ENCODE measurements around the gene SSBP3. TPM values are rescaled to one million over a fixed set of nuclear protein-coding genes. Genes with fewer than 3 reads are reported as not detected.

SSBP3 gene
- total RNA-seq, 1 experiment from 2014 or later: 37.5 TPM

DNA sequence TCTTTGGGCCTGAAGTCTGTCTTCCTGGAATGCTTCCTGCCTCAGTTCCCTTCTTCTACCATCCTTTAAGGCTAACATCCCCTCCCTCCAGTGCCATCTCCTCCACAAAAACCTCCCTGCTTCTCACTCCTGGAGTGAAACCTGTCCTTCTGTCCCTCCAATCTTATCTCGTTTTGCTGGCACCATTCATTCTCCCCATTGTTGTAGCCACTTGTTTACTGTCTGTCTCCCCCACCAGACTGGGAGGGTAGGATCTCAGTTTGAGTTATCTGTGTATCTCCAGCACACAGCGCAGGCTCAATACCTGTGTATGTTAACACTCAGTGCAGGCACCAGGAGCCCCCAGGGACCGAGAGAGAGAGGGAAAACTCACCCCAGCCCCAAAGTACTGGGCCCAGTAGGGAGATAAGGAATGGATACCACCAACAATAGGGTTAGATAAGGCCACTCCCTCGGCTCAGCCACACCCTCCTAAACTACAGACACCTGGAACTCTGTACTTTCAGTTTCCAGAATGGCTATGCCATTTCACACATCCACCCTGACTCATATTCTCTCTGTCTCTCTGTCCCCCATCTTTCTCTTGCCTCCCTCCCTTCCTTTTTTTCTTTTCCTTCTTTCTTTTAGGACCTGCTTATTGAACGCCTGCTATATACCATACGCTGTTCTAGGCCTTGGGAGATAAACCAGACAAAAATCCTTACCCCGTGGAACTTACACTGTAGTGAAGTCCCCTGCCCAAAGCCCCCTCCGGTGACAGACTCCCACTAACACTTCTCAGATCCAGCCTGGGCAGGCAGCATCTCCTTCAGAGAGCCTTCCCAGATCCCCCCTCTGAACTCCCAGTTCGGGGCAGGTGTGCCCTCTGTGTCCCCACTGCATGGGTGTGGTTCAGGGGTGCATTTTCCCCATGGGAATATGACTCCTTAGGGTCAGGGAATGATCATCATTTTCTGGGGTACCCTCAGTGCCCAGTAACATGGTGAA, 3.3 kb upstream of the SSBP3 start:
- Histone ChIP-seq H3K79me2 (ENCODE audit: insufficient read depth, low read length) (no peaks in the 10 kb centered on the region), H3K9me3 (ENCODE audit: control insufficient read depth in 1 of 2, insufficient read depth in 1 of 2, low read depth in 1 of 2, low read length in 2 of 2) (no peaks in the 10 kb centered on the region), H3K27me3 (ENCODE audit: insufficient read depth, low read length) (peaks cover 8% of the 10 kb centered on the region; the same call in 1 of the 2 replicates), H4K20me1 (ENCODE audit: insufficient read depth) (no peaks in the 10 kb centered on the region), H3K27ac (ENCODE audit: low read depth, low read length) (peak overlapping the region; percentile 87; the same call in 1 of the 2 replicates), H3K4me1 (ENCODE audit: control insufficient read depth in 1 of 2, insufficient read depth in 2 of 2, low read length in 2 of 2) (peaks cover 30 to 39% of the 10 kb centered on the region in 2 experiments), H3K9me2 (ENCODE audit: insufficient read depth) (no peaks in the 10 kb centered on the region), H3K36me3 (ENCODE audit: control insufficient read depth in 1 of 2, insufficient read depth in 2 of 2, low read length in 2 of 2) (no peaks in the 10 kb centered on the region), H2AFZ (ENCODE audit: low read depth, low read length, poor library complexity, severe bottlenecking) (peak overlapping the region; percentile 69), H3K9ac (ENCODE audit: low read length) (no peak overlapping the region), H3K4me3 (replicated peaks in 1 of 2; ENCODE audit: low read depth in 1 of 2, low read length in 2 of 2) (no peak overlapping the region), H3K4me2 (ENCODE audit: low read length) (peak overlapping the region; percentile 99)
- no TSS peak for BruUV-seq (replicated peaks)
- intact Hi-C loops (cut with micrococcal nuclease): loop anchor here (5.0 to 10.0 kb wide), 3 partner anchors 205 to 547 kb away; partner anchors contain the start of genes CYB5RL and MRPL37
- POLR2A ChIA-PET: no interaction called here
- DNase-seq (ENCODE audit: low read depth, low spot score) (no peak), ATAC-seq (no peak)
- TF ChIP-seq CEBPB (IDR thresholded peaks at IDR 0.05; ENCODE audit: low read depth) (no peak), ELF1 (IDR thresholded peaks at IDR 0.05; ENCODE audit: borderline replicate concordance, low read depth) (no peak), YY1 (IDR thresholded peaks at IDR 0.05; ENCODE audit: extremely low read depth, insufficient replicate concordance, low read depth, low read length) (no peak), ZFX (IDR thresholded peaks at IDR 0.05) (no peak), ZNF274 (IDR thresholded peaks at IDR 0.05; ENCODE audit: low read depth, low read length) (no peak), RAD21 (IDR thresholded peaks at IDR 0.05; ENCODE audit: low read depth) (no peak), FOSL1 (IDR thresholded peaks at IDR 0.05; ENCODE audit: low read depth) (no peak), TCF7L2 (IDR thresholded peaks at IDR 0.05; ENCODE audit: borderline replicate concordance, extremely low read depth, insufficient read depth, insufficient read length) (no peak), EZH2 (IDR thresholded peaks at IDR 0.05) (no peak), ZBTB33 (IDR thresholded peaks at IDR 0.05; ENCODE audit: extremely low read depth, insufficient replicate concordance, low read length) (no peak), SRF (IDR thresholded peaks at IDR 0.05; ENCODE audit: low read depth) (no peak), SIN3A (IDR thresholded peaks at IDR 0.05; ENCODE audit: low read depth) (no peak), POLR2A (IDR thresholded peaks at IDR 0.05; ENCODE audit: borderline replicate concordance, extremely low read depth, insufficient read depth, insufficient read length) (no peak), ATF3 (IDR thresholded peaks at IDR 0.05) (no peak), POLR2AphosphoS5 (IDR thresholded peaks at IDR 0.05; ENCODE audit: low read depth, low read length) (no peak)
- TF ChIP-seq, protein P1, sequence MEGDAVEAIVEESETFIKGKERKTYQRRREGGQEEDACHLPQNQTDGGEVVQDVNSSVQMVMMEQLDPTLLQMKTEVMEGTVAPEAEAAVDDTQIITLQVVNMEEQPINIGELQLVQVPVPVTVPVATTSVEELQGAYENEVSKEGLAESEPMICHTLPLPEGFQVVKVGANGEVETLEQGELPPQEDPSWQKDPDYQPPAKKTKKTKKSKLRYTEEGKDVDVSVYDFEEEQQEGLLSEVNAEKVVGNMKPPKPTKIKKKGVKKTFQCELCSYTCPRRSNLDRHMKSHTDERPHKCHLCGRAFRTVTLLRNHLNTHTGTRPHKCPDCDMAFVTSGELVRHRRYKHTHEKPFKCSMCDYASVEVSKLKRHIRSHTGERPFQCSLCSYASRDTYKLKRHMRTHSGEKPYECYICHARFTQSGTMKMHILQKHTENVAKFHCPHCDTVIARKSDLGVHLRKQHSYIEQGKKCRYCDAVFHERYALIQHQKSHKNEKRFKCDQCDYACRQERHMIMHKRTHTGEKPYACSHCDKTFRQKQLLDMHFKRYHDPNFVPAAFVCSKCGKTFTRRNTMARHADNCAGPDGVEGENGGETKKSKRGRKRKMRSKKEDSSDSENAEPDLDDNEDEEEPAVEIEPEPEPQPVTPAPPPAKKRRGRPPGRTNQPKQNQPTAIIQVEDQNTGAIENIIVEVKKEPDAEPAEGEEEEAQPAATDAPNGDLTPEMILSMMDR (IDR thresholded peaks at IDR 0.05 in 2 of 3, conservative IDR thresholded peaks at IDR 0.05 in 1 of 3; ENCODE audit: borderline replicate concordance in 1 of 3, insufficient read depth in 1 of 3, low read depth in 2 of 3, low read length in 2 of 3): no peak
- CTCF ChIA-PET: no interaction called here
- RAD21 ChIA-PET (ENCODE audit: low non-redundant PET in 1 of 2, low total read pairs in 2 of 2, uncharacterized antibody in 2 of 2, unreplicated experiment in 2 of 2): no interaction called here
